C4-2B (cell line): Measurements from ENCODE around the gene JPT2.

Source experiments
- ZFX ChIP-seq: fragments of 450-650 bp; IDR thresholded peaks from 2 replicates; pipeline ENCODE4 v1.6.1; 2017
- TF ChIP-seq, protein P1 (sequence below): fragments of 450-650 bp; conservative IDR thresholded peaks from 2 replicates; pipeline ENCODE4 v1.5.1; 2017; ENCODE audit warnings: mild to moderate bottlenecking

DNA sequence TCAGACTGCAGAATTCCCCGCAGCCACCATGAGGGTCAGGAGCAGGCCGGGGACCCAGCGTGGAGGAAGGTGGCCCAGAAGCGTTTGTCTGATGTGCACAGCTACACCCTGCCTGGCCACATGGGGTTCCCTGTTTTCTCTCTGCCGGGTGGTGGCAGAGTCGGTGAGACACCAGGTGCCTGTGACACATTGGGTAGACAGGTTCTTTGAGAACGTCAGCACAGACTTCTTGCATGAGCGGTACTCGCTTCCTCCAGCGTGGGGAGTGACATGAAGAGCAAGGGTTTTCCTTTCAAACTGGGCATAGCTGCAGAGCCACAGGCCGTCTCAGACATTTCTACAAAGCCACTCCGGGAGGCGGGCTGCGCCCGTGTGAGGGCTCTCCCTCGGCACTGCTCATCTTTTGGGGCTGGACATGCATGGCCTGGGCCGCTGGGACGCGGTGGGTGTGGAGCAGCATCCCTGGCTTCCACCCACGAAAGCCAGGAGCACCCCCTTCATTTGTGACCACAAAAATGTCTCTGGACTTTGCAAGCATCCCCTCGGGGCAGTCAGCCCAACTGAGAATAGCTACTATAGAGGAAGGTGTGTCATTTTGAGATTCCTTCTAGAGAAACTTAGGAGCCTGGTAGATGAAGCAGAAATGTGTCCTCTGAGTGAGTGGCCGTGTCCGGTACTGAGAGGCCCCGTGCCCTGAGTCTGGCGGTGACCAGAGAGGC, 67.3 kb downstream of the JPT2 start:
- TF ChIP-seq, protein P1, sequence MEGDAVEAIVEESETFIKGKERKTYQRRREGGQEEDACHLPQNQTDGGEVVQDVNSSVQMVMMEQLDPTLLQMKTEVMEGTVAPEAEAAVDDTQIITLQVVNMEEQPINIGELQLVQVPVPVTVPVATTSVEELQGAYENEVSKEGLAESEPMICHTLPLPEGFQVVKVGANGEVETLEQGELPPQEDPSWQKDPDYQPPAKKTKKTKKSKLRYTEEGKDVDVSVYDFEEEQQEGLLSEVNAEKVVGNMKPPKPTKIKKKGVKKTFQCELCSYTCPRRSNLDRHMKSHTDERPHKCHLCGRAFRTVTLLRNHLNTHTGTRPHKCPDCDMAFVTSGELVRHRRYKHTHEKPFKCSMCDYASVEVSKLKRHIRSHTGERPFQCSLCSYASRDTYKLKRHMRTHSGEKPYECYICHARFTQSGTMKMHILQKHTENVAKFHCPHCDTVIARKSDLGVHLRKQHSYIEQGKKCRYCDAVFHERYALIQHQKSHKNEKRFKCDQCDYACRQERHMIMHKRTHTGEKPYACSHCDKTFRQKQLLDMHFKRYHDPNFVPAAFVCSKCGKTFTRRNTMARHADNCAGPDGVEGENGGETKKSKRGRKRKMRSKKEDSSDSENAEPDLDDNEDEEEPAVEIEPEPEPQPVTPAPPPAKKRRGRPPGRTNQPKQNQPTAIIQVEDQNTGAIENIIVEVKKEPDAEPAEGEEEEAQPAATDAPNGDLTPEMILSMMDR: no peak
- no peak for TF ChIP-seq ZFX
